ENCODE measurements around the gene SCGB1D1.

DNA sequence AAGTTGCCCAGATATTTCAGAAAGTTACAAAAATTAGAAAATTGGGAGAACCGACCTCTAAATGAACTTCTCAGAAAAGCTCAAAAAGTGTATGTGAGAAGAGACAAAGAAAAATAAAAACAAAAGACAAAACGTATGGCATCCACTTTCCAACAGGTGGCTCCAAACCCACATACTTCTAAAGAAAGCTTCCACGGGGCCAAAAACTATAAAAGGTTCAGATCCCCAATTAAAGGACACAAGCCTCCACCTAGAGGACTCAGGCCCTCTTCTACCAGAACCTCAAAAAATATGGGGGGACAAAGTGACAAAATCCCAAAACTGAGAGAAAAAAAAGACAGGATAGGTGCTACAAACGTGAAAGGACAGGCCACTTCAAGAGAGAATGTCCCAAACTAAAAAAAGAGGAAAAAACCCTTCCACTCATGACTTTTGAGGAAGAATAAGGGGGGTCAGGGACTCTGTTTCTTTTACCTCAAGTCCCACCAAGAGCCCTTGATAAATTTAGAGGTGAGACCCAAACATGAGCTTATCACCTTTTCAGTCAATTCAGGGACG is 27.3 kb downstream of the SCGB1D1 start:
- TF ChIP-seq GATA2 (IDR thresholded peaks at IDR 0.05; ENCODE audit: low read depth, low read length) (no peak), GATA3 (IDR thresholded peaks at IDR 0.05; ENCODE audit: low read depth, low read length) (no peak)

Data from SH-SY5Y (cell line).